GM21717 (cell line): ENCODE data around the gene UGT1A8.
"Not testable (repeated sequence)": the region's sequence is repeated elsewhere in the genome, so short reads cannot be mapped to it uniquely, and the experiment has no call there.

Source experiments
- ATAC-seq: cut with Tn5 transposase; IDR thresholded peaks from one replicate; pipeline ENCODE4 v1.9.1; 2021; ENCODE audit warnings: mild to moderate bottlenecking, moderate library complexity; ENCODE audit not compliant: unreplicated experiment

The UGT1A8 gene

GRCh38 chr2:233712611-233713261, 95.3 kb downstream of the UGT1A8 start, which contains the start of gene UGT1A5:
Gene UGT1A5, plus strand, starts transcription at chr2:233712907. Its CDS starts 85 bp downstream, at chr2:233712992.
- no peak for ATAC-seq

- no peak for ATAC-seq
Measured at GRCh38 chr2:233713262-233713615, 95.8 kb downstream of the UGT1A8 start.

- ATAC-seq, result no peak
Measured at GRCh38 chr2:233714121-233714520, 96.7 kb downstream of the UGT1A8 start.

- no peak for ATAC-seq
Measured at GRCh38 chr2:233718552-233718951, 101.1 kb downstream of the UGT1A8 start, which contains the start of gene UGT1A4. Gene UGT1A4, plus strand, starts transcription at chr2:233718736. Its CDS starts 85 bp downstream, at chr2:233718821.

GRCh38 chr2:233728723-233729301, 111.4 kb downstream of the UGT1A8 start, which contains the start of gene UGT1A3:
Gene UGT1A3, plus strand, starts transcription at chr2:233729042. Its CDS starts 85 bp downstream, at chr2:233729127.
- no peak for ATAC-seq

GRCh38 chr2:233736868-233737653, 119.6 kb downstream of the UGT1A8 start:
- ATAC-seq, result not testable (repeated sequence)

- no peak for ATAC-seq
Measured at GRCh38 chr2:233740870-233741269, 123.4 kb downstream of the UGT1A8 start.

- no peak for ATAC-seq
Measured at GRCh38 chr2:233743464-233744259, 126.2 kb downstream of the UGT1A8 start.

GRCh38 chr2:233745073-233745755, 127.8 kb downstream of the UGT1A8 start:
- ATAC-seq, result no peak

GRCh38 chr2:233745838-233746237, 128.4 kb downstream of the UGT1A8 start:
- not testable (repeated sequence) for ATAC-seq

- ATAC-seq, result no peak
Measured at GRCh38 chr2:233746475-233747282, 129.2 kb downstream of the UGT1A8 start.

- ATAC-seq, result no peak
Measured at GRCh38 chr2:233747283-233747544, 129.8 kb downstream of the UGT1A8 start.

- not testable (repeated sequence) for ATAC-seq
Measured at GRCh38 chr2:233750689-233751088, 133.3 kb downstream of the UGT1A8 start.

GRCh38 chr2:233751212-233752009, 134.0 kb downstream of the UGT1A8 start:
- not testable (repeated sequence) for ATAC-seq

GRCh38 chr2:233754872-233755611, 137.6 kb downstream of the UGT1A8 start:
- ATAC-seq, result no peak

GRCh38 chr2:233756429-233757081, 139.1 kb downstream of the UGT1A8 start:
- no peak for ATAC-seq

- no peak for ATAC-seq
Measured at GRCh38 chr2:233758141-233758540, 140.7 kb downstream of the UGT1A8 start.

- ATAC-seq, result no peak
Measured at GRCh38 chr2:233758849-233759248, 141.4 kb downstream of the UGT1A8 start.
